ENCODE measurements around the gene EGF.
"Not testable (repeated sequence)": the region's sequence is repeated elsewhere in the genome, so short reads cannot be mapped to it uniquely, and the experiment has no call there.

Gene EGF

GRCh38 chr4:110039164-110039563, 126.5 kb downstream of the EGF start:
- DNase-seq (ENCODE audit: low spot score): not testable (repeated sequence)

GRCh38 chr4:110041735-110042134, 129.1 kb downstream of the EGF start:
- no peak for DNase-seq (ENCODE audit: low spot score)

GRCh38 chr4:110042545-110043517, 130.1 kb downstream of the EGF start:
- DNase-seq (ENCODE audit: low spot score): no peak

GRCh38 chr4:110046588-110047049, 133.9 kb downstream of the EGF start:
- DNase-seq (ENCODE audit: low spot score): no peak

GRCh38 chr4:110049951-110050925, 137.6 kb downstream of the EGF start:
- DNase-seq (ENCODE audit: low spot score): no peak

GRCh38 chr4:110055158-110055768, 142.6 kb downstream of the EGF start:
- DNase-seq (ENCODE audit: low spot score): no peak

GRCh38 chr4:110058677-110059076, 146.0 kb downstream of the EGF start:
- no peak for DNase-seq (ENCODE audit: low spot score)

- DNase-seq (ENCODE audit: low spot score): no peak
Measured at GRCh38 chr4:110059556-110060191, 147.0 kb downstream of the EGF start.

GRCh38 chr4:110061076-110061475, 148.4 kb downstream of the EGF start:
- DNase-seq (ENCODE audit: low spot score): no peak
